Omental fat pad (tissue), 4 donors: ENCODE measurements around the gene TNIP2. TPM values are rescaled to one million over a fixed set of nuclear protein-coding genes. Genes with fewer than 3 reads are reported as not detected.

Source experiments
- ATAC-seq: fragments of 150-250 bp; one replicate; pipeline ENCODE4 v1.9.1; 2016; ENCODE audit warnings: mild to moderate bottlenecking, moderate library complexity; ENCODE audit not compliant: low FRiP score
- DNase-seq: peaks from one replicate; pipeline ENCODE4 v3.0.0-alpha.2; 2019; ENCODE audit warnings: low spot score
- total RNA-seq, 4 donors: library from RNA; depleted of rRNA; stranded (reverse); fragments of >200 nt; gene quantifications; one replicate each; pipeline ENCODE4 v1.1.0, GENCODE V29; 2016
- TF ChIP-seq, protein P1 (sequence below), 3 donors: fragments of 450-650 bp; IDR thresholded peaks; one replicate each; pipeline ENCODE4 v1.5.1; 2016 to 2017; ENCODE audit warnings: antibody characterized with exemption in 3 of 3, mild to moderate bottlenecking in 3 of 3, moderate library complexity in 2 of 3

TNIP2 gene
- total RNA-seq, 4 donors from 2014 or later: 50.1 to 108 (median 75.4) TPM

- no peak for ATAC-seq
- TF ChIP-seq, protein P1, sequence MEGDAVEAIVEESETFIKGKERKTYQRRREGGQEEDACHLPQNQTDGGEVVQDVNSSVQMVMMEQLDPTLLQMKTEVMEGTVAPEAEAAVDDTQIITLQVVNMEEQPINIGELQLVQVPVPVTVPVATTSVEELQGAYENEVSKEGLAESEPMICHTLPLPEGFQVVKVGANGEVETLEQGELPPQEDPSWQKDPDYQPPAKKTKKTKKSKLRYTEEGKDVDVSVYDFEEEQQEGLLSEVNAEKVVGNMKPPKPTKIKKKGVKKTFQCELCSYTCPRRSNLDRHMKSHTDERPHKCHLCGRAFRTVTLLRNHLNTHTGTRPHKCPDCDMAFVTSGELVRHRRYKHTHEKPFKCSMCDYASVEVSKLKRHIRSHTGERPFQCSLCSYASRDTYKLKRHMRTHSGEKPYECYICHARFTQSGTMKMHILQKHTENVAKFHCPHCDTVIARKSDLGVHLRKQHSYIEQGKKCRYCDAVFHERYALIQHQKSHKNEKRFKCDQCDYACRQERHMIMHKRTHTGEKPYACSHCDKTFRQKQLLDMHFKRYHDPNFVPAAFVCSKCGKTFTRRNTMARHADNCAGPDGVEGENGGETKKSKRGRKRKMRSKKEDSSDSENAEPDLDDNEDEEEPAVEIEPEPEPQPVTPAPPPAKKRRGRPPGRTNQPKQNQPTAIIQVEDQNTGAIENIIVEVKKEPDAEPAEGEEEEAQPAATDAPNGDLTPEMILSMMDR (IDR thresholded peaks at IDR 0.05): no peak
- DNase-seq: no peak
These were observed 43.8 kb downstream of the TNIP2 start for GRCh38 chr4:2712261-2712842.

GRCh38 chr4:2702770-2703169, 53.4 kb downstream of the TNIP2 start:
- ATAC-seq (no peak), DNase-seq (no peak)
- TF ChIP-seq, protein P1 (IDR thresholded peaks at IDR 0.05): no peak

- DNase-seq (no peak), ATAC-seq (no peak)
- TF ChIP-seq, protein P1 (IDR thresholded peaks at IDR 0.05): no peak
These were observed 53.8 kb downstream of the TNIP2 start for GRCh38 chr4:2702361-2702760.

DNA sequence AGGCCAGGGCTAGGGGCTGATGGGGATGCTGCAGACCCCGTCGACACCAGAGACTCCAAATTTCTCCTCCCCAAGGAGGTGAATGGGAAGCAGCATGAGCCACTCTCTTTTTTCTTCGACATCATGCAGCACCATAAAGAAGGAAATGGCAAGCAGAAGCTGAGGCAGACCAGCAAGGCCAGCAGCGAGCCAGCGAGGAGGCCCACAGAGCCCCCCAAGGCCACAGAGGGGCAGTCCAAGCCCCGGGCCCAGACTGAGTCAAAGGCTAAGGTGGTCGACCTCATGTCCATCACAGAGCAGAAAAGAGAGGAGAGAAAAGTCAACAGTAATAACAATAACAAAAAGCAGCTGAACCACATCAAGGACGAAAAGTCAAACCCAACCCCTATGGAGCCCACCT, 56.1 kb downstream of the TNIP2 start:
- DNase-seq: no peak
- TF ChIP-seq, protein P1 (IDR thresholded peaks at IDR 0.05): no peak
- ATAC-seq: no peak

DNA sequence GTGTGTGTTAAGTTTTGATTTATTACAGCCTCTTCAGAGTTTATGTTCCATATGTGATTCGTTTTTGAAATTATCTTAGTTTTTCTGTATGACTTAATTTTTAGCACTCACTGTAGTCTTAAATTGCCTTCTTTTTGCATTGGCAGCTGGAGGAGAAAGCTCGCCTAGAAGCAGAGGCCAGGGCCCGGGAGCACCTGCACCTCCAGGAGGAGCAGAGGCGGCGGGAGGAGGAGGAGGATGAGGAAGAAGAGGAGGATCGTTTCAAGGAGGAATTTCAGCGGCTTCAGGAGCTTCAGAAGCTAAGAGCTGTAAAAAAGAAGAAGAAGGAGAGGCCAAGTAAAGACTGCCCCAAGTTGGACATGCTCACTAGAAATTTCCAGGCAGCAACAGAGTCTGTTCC, 56.6 kb downstream of the TNIP2 start:
- DNase-seq: no peak
- no peak for ATAC-seq
- TF ChIP-seq, protein P1 (IDR thresholded peaks at IDR 0.05): no peak

DNA sequence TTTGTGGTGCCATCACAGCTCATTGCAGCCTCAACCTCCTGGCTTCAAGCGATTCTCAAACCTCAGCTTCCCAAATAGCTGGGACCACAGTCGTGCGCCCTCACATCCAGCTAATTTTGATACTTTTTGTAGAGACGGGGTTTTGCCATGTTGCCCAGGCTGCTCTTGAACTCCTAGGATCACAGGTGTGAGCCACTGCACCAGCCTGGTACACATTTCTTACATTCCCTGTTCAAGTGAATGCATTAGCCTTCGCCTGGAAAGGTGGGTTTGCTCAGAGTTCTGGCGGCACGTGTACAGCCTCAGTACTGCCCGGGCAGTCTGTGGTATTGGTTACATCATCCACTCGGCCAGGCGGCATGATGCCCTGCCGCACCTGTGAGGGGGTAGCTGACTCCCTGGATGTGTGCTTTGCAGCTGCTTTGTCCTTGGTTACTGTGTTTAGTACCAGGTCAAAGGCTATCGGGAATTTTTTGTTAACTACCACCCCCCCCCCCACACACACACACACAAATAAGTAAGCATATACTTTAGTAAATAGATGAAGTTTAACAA, 57.1 kb downstream of the TNIP2 start:
- no peak for DNase-seq
- no peak for ATAC-seq
- TF ChIP-seq, protein P1 (IDR thresholded peaks at IDR 0.05): no peak

DNA sequence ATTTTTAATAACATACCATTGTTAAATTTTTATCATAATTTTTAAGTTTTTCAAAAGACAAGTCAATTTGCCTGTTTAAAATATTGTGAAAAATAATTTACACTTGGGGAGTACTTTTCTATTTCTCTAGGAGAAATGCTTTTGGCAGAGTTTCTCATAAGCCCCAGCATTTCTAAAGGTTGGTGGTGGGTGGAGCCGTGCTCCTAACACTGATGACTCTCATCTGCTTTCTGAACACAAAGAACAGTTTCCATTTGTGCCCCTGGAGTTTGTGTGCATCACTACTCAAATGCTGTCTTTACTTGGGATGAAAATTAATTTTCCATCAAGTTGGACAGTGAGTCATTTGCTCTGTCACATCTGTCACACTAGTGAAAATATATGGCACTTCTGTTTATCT, 57.6 kb downstream of the TNIP2 start:
- DNase-seq (no peak), ATAC-seq (no peak)
- TF ChIP-seq, protein P1 (IDR thresholded peaks at IDR 0.05): no peak
